SU-DHL-6 (cell line): ENCODE results near the gene ZNF385C.

Source experiments
- EZH2phosphoT487 ChIP-seq: fragments of 200-600 bp; sonication (generic), shearing (Covaris generic); conservative IDR thresholded peaks from 2 replicates; pipeline ENCODE4 v1.6.1; 2018; ENCODE audit warnings: mild to moderate bottlenecking, antibody characterized with exemption, low read length, moderate library complexity, mixed read lengths
- TF ChIP-seq, protein P1 (sequence below): fragments of 200-600 bp; sonication (generic); IDR thresholded peaks from one replicate; pipeline ENCODE4 v1.5.1; 2017; ENCODE audit warnings: antibody characterized with exemption, mild to moderate bottlenecking, low read length, moderate library complexity; ENCODE audit not compliant: insufficient read depth, poor library complexity, severe bottlenecking

DNA sequence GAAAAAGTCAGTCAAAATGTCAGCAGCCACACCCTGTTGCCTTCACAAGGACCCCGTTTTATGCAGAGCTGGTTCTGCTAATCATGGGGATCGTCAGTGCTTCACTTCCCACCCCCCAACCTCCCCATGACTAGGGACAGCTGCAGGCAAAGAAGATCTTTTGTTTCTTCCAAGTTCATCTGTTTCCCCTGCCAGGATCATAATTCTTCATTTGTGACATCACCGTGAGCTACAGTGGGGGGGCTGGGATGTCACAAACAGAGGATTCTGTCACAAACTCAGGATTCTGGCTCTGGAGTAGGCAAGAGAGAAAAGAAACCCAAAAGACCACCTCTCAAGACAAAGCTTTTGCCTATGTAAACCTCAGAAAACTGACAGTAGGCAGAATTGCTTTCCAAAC lies 105.7 kb downstream of the ZNF385C start:
- TF ChIP-seq, protein P1, sequence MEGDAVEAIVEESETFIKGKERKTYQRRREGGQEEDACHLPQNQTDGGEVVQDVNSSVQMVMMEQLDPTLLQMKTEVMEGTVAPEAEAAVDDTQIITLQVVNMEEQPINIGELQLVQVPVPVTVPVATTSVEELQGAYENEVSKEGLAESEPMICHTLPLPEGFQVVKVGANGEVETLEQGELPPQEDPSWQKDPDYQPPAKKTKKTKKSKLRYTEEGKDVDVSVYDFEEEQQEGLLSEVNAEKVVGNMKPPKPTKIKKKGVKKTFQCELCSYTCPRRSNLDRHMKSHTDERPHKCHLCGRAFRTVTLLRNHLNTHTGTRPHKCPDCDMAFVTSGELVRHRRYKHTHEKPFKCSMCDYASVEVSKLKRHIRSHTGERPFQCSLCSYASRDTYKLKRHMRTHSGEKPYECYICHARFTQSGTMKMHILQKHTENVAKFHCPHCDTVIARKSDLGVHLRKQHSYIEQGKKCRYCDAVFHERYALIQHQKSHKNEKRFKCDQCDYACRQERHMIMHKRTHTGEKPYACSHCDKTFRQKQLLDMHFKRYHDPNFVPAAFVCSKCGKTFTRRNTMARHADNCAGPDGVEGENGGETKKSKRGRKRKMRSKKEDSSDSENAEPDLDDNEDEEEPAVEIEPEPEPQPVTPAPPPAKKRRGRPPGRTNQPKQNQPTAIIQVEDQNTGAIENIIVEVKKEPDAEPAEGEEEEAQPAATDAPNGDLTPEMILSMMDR, result no peak
- TF ChIP-seq EZH2phosphoT487, result no peak
